Activated CD4-positive, alpha-beta T cell treated with anti-CD3 and anti-CD28 coated beads for 4 hours (primary cell): Measurements from ENCODE around the gene ZNF408.
"Not testable (repeated sequence)": the region's sequence is repeated elsewhere in the genome, so short reads cannot be mapped to it uniquely, and the experiment has no call there.

Source experiments
- DNase-seq, 2 donors: peaks; one replicate each; pipeline ENCODE4 v3.0.0-alpha.2; 2020

Gene ZNF408

DNA sequence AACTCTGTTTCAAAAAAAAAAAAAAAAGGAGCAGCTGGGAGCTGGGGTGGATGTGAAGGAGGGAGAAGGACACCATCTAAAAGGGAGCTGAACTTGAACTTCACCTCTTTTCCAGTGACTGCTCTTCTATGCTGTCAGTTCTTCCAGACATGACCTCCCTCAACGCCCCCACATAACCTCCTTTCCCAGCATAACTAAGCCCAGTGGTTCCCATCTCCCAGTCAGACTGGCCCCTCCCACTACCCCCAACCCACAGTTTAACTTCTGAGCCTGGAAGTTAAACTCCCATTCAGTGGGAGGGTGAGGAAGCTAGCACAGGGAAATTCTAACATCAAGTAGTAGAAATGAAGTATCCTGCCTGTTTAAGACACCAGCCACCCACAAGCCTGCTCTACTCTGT, 2.2 kb upstream of the ZNF408 start:
- no peak for DNase-seq

- no peak for DNase-seq
These were observed 335 bp downstream of the ZNF408 start for GRCh38 chr11:46701078-46701654.

DNA sequence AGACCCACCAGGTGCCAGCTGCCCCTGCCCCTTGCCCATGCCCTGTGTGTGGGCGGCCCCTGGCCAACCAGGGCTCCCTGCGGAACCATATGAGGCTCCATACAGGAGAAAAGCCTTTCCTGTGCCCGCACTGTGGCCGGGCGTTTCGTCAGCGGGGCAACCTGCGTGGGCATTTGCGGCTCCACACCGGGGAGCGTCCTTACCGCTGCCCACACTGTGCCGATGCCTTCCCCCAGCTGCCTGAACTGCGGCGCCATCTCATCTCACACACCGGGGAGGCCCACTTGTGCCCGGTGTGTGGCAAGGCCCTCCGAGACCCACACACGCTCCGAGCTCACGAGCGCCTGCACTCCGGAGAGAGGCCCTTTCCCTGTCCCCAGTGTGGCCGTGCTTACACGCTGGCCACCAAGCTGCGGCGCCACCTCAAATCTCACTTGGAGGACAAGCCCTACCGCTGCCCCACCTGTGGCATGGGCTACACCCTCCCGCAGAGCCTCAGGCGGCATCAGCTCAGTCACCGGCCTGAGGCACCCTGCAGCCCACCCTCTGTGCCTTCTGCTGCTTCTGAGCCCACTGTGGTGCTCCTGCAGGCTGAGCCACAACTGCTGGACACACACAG, 4.3 kb downstream of the ZNF408 start:
- DNase-seq: no peak

GRCh38 chr11:46706886-46707285, 6.1 kb downstream of the ZNF408 start:
- DNase-seq: no peak

- DNase-seq: not testable (repeated sequence)
These were observed 8.5 kb downstream of the ZNF408 start for GRCh38 chr11:46709351-46709750.

GRCh38 chr11:46710821-46711269, 10.0 kb downstream of the ZNF408 start:
- DNase-seq: no peak

DNA sequence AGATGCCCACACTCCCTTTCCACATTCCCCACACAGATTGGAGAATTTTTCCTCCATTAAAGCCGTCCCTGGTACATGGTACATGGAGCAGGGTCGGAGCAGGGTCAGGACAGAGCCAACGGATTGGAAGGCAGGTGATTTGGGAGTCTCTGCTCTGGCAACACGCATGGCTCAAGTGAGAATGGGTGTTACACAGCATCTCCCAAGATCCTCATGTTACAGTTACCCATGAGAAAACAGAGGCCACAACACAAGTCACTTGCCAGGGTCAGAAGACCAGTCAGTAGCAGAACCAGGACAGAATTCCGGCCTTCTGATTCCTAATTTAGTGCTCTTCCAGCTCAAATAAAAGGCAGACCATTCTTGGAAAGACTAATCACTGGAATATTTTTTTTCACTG, 10.5 kb downstream of the ZNF408 start:
- DNase-seq: no peak

DNA sequence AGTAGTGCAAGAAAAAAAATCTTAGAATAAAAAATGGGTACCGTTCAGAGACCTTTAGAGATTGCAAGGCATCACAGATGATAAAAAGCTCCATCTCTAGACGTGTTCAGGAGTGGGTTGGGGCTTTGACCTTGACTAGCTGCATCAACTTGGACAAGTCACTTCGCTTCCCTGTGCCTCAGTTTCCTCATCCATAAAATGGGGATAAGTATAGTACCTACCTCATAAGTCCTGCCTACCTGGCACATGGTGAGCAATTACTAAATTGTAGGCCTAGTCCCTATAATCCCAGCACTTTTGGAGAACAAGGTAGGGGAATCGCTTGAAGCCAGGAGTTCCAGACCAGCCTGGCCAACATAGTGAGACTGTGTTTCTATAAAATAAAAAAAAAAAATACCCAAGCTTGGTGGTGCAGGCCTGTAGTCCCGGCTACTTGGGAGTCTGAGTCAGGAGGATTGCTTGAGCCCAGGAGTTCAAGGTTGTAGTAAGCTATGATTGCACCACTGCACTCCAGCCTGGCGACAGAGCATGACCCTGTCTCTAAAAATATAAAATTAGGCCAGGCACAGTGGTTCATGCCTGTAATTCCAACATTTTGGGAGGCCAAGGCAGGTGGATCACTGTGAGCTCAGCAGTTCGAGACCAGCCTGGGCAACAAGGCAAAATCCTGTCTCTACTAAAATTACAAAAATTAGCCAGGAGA, 12.2 kb downstream of the ZNF408 start:
- no peak for DNase-seq

- not testable (repeated sequence) for DNase-seq
These were observed 17.0 kb downstream of the ZNF408 start for GRCh38 chr11:46717825-46718154.

DNA sequence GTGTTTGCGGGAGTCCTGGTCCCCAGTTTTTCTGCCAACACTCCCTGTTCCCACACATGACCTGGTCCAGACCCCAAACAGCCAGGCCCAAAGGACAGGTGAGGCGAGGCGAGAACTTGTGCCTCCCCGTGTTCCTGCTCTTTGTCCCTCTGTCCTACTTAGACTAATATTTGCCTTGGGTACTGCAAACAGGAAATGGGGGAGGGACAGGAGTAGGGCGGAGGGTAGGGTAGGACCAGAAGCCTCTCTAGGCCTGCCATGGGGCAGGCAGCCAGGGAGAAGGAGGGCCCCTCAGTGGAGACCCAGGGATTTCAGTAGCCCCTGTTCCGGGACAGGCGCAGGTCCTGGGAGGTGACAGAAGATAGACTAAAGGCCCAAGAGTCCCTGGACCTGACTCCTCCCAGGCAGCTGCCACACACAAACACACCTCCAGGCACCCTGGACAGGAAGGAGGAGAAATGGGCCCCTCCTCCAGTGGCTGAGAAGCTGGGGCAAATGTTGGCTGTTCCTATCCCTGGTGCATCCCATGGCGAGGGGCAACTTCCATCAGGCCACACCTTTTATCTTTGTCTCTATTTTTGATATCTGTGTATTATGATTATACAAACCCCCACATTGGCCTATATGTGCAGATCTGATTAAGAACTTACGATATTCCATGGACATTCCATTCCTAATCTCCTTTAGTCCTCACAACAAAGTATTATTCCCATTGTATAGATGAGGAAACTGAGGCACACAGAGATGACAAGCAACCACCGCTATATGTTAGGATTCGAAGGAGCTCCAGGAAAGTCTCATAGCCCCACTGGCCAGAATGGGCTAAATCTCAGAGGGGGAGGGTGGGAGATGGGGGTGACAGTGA, 17.6 kb downstream of the ZNF408 start:
- no peak for DNase-seq

DNA sequence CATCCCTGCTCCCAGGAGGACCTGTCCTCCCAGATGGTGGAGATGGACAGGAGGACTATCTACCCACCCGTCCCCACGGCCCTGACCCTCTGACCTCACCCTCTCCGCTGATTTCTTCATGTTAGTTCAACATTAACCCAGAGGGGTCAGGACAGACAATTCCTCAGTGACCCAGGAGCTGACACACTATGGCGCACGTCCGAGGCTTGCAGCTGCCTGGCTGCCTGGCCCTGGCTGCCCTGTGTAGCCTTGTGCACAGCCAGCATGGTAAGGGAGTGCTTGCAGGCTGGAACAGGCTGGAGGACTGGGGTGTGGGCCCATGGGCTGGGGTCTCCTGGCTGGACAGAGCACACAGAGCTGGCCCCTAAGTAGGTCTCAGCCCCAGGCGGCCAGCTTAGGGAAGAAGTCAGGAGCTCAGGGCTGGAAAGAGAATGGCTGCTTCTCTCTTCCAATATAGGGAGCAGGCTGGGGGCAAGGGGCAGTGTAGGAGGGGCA, 18.3 kb downstream of the ZNF408 start, which contains the start of gene F2:
Gene F2 (plus strand): TSS at position 166 of the 495 bp plus-strand sequence. CDS start 23 bp downstream, at position 189.
- no peak for DNase-seq

GRCh38 chr11:46719543-46720218, 18.9 kb downstream of the ZNF408 start:
- no peak for DNase-seq

GRCh38 chr11:46721286-46721685, 20.5 kb downstream of the ZNF408 start:
- no peak for DNase-seq

GRCh38 chr11:46722566-46723358, 21.9 kb downstream of the ZNF408 start:
- no peak for DNase-seq

GRCh38 chr11:46723359-46723680, 22.5 kb downstream of the ZNF408 start:
- DNase-seq: no peak

- DNase-seq: no peak
These were observed 23.3 kb downstream of the ZNF408 start for GRCh38 chr11:46724088-46724487.

GRCh38 chr11:46725338-46726205, 24.7 kb downstream of the ZNF408 start:
- no peak for DNase-seq

- DNase-seq: no peak
These were observed 25.5 kb downstream of the ZNF408 start for GRCh38 chr11:46726206-46726862.

- DNase-seq: no peak
These were observed 27.3 kb downstream of the ZNF408 start for GRCh38 chr11:46727952-46728658.

DNA sequence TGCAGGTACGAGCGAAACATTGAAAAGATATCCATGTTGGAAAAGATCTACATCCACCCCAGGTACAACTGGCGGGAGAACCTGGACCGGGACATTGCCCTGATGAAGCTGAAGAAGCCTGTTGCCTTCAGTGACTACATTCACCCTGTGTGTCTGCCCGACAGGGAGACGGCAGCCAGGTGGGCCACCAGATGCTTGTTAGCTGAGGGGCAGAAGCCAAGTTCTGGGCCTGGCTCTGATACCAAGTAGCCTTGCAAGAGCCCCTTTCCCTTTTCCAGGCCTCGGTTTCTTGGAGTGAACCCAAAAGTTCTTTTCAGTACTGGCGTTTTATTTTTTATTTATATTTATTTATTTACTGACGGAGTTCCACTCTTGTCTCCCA, 27.8 kb downstream of the ZNF408 start:
- DNase-seq: no peak
